ENCODE results near the gene CCDC54.

The CCDC54 gene

DNA sequence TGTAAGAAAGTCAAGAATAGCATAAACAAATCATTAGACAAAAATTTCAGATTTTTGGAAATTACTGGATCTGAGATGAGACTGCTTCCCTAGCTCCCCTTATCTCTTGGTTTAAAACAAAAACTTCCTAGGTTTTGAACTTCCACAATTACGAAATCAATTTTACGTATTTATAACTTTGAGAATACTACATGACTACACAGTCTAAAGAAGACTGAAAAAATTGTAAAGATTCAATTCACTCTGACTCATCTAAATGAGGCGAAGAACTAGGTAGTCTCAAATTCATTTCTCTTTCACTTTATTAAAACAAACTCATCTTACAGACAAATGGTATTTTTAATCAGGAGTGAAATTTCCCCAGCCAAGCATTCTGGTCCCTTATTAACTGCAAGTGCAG, 10.3 kb downstream of the CCDC54 start:
- no peak overlapping the region for H3K9ac ChIP-seq (ENCODE audit: low read depth, low read length)
- no peaks in the 10 kb centered on the region for H3K36me3 ChIP-seq (ENCODE audit: control insufficient read depth, insufficient read depth, low read length)
- peaks cover 32% of the 10 kb centered on the region for H3K4me1 ChIP-seq (ENCODE audit: control insufficient read depth, insufficient read depth, low read length)
- no peak overlapping the region for H3K27ac ChIP-seq (ENCODE audit: low read depth, low read length)
- H3K27me3 ChIP-seq (ENCODE audit: control insufficient read depth, insufficient read depth, low read length) = no peaks in the 10 kb centered on the region
- no peaks in the 10 kb centered on the region for H3K9me3 ChIP-seq (ENCODE audit: control insufficient read depth, insufficient read depth, low read length)
- no peak overlapping the region for H3K4me3 ChIP-seq (ENCODE audit: low read depth, low read length)

GRCh38 chr3:107392549-107393165, 15.4 kb downstream of the CCDC54 start:
- no peaks in the 10 kb centered on the region for H3K27me3 ChIP-seq (ENCODE audit: control insufficient read depth, insufficient read depth, low read length)
- H3K4me1 ChIP-seq (ENCODE audit: control insufficient read depth, insufficient read depth, low read length) = 0 out of 2 replicates have a peak, but pooled peaks cover 2% of the 10 kb centered on the region
- H3K4me3 ChIP-seq (ENCODE audit: low read depth, low read length) = no peak overlapping the region
- no peaks in the 10 kb centered on the region for H3K36me3 ChIP-seq (ENCODE audit: control insufficient read depth, insufficient read depth, low read length)
- no peaks in the 10 kb centered on the region for H3K9me3 ChIP-seq (ENCODE audit: control insufficient read depth, insufficient read depth, low read length)
- H3K9ac ChIP-seq (ENCODE audit: low read depth, low read length) = no peak overlapping the region
- no peak overlapping the region for H3K27ac ChIP-seq (ENCODE audit: low read depth, low read length)

GRCh38 chr3:107394502-107394901, 17.3 kb downstream of the CCDC54 start:
- 0 out of 2 replicates have a peak, but pooled peaks cover 2% of the 10 kb centered on the region for H3K4me1 ChIP-seq (ENCODE audit: control insufficient read depth, insufficient read depth, low read length)
- H3K27ac ChIP-seq (ENCODE audit: low read depth, low read length) = no peak overlapping the region
- no peaks in the 10 kb centered on the region for H3K9me3 ChIP-seq (ENCODE audit: control insufficient read depth, insufficient read depth, low read length)
- H3K27me3 ChIP-seq (ENCODE audit: control insufficient read depth, insufficient read depth, low read length) = no peaks in the 10 kb centered on the region
- no peaks in the 10 kb centered on the region for H3K36me3 ChIP-seq (ENCODE audit: control insufficient read depth, insufficient read depth, low read length)
- no peak overlapping the region for H3K9ac ChIP-seq (ENCODE audit: low read depth, low read length)
- H3K4me3 ChIP-seq (ENCODE audit: low read depth, low read length) = no peak overlapping the region

DNA sequence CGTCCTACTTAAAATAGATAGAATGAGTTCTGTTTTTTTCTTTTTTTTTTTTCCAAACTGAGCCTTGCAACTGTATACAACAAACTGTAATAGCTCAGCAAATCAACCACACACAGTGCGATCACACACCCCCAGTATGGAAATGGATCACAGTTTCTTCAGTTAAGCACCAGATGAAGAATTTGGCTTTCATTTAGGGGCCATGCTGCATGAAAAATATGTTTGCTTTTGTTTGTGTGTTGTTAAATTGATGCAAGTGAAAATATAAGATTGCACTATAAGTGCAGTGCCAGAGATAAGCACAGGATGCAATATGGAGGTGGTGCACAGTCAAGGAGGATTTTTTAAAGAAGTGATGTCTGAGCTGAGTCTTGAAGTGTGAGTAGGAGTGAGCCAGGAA, 17.8 kb downstream of the CCDC54 start:
- 0 out of 2 replicates have a peak, but pooled peaks cover 2% of the 10 kb centered on the region for H3K4me1 ChIP-seq (ENCODE audit: control insufficient read depth, insufficient read depth, low read length)
- H3K36me3 ChIP-seq (ENCODE audit: control insufficient read depth, insufficient read depth, low read length) = no peaks in the 10 kb centered on the region
- no peaks in the 10 kb centered on the region for H3K27me3 ChIP-seq (ENCODE audit: control insufficient read depth, insufficient read depth, low read length)
- H3K4me3 ChIP-seq (ENCODE audit: low read depth, low read length) = no peak overlapping the region
- H3K27ac ChIP-seq (ENCODE audit: low read depth, low read length) = no peak overlapping the region
- H3K9me3 ChIP-seq (ENCODE audit: control insufficient read depth, insufficient read depth, low read length) = no peaks in the 10 kb centered on the region
- H3K9ac ChIP-seq (ENCODE audit: low read depth, low read length) = no peak overlapping the region

GRCh38 chr3:107401301-107401700, 24.1 kb downstream of the CCDC54 start:
- Histone ChIP-seq H3K9ac (ENCODE audit: low read depth, low read length) (no peak overlapping the region), H3K9me3 (ENCODE audit: control insufficient read depth, insufficient read depth, low read length) (no peaks in the 10 kb centered on the region), H3K4me1 (ENCODE audit: control insufficient read depth, insufficient read depth, low read length) (no peaks in the 10 kb centered on the region), H3K27ac (ENCODE audit: low read depth, low read length) (no peak overlapping the region), H3K27me3 (ENCODE audit: control insufficient read depth, insufficient read depth, low read length) (no peaks in the 10 kb centered on the region), H3K36me3 (ENCODE audit: control insufficient read depth, insufficient read depth, low read length) (no peaks in the 10 kb centered on the region), H3K4me3 (ENCODE audit: low read depth, low read length) (no peak overlapping the region)

DNA sequence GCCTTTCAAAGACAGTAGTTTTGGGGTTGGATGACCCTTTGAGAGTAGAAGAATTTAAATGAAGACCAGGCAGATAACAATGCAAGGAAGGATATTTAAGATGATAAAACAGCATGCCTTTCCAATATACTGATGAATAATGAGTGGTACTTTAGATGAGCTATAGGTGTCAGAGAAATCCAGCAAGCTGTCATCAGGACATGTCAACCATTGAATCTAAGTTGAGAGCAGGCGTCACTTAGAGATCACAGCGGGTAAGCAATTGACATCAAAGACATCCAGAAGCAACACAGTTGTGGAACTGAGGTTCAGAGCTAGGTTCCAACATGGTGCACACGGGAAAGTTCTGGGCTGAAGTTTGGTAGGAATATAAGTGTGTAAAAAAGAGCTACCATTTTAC, 25.0 kb downstream of the CCDC54 start:
- Histone ChIP-seq H3K4me1 (ENCODE audit: control insufficient read depth, insufficient read depth, low read length) (no peaks in the 10 kb centered on the region), H3K9me3 (ENCODE audit: control insufficient read depth, insufficient read depth, low read length) (no peaks in the 10 kb centered on the region), H3K9ac (ENCODE audit: low read depth, low read length) (no peak overlapping the region), H3K27ac (ENCODE audit: low read depth, low read length) (no peak overlapping the region), H3K4me3 (ENCODE audit: low read depth, low read length) (no peak overlapping the region), H3K27me3 (ENCODE audit: control insufficient read depth, insufficient read depth, low read length) (no peaks in the 10 kb centered on the region), H3K36me3 (ENCODE audit: control insufficient read depth, insufficient read depth, low read length) (no peaks in the 10 kb centered on the region)

- Histone ChIP-seq H3K27ac (ENCODE audit: low read depth, low read length) (no peak overlapping the region), H3K4me3 (ENCODE audit: low read depth, low read length) (no peak overlapping the region), H3K9ac (ENCODE audit: low read depth, low read length) (no peak overlapping the region), H3K9me3 (ENCODE audit: control insufficient read depth, insufficient read depth, low read length) (no peaks in the 10 kb centered on the region), H3K27me3 (ENCODE audit: control insufficient read depth, insufficient read depth, low read length) (no peaks in the 10 kb centered on the region), H3K4me1 (ENCODE audit: control insufficient read depth, insufficient read depth, low read length) (no peaks in the 10 kb centered on the region), H3K36me3 (ENCODE audit: control insufficient read depth, insufficient read depth, low read length) (no peaks in the 10 kb centered on the region)
These were observed 27.7 kb downstream of the CCDC54 start for GRCh38 chr3:107404727-107405469.

DNA sequence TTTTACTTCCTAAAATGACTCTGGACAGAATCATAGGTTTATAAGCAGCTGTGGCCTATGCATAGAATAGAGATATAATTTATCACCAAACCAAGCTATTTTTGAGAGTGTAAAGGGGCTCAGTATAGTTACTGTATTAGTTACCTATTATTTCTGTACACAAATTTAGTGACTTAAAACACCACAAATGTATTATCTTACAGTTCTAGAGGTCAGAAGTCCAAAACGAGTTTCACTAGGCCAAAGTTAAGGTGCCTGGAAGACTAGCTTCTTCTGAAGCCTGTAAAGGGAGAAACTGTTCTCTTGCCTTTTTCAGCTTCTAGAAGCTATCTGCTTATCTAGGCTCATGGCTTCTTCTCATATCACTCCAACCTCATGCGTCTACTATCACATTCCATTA, 30.1 kb downstream of the CCDC54 start:
- Histone ChIP-seq H3K27me3 (ENCODE audit: control insufficient read depth, insufficient read depth, low read length) (no peaks in the 10 kb centered on the region), H3K27ac (ENCODE audit: low read depth, low read length) (no peak overlapping the region), H3K9ac (ENCODE audit: low read depth, low read length) (no peak overlapping the region), H3K36me3 (ENCODE audit: control insufficient read depth, insufficient read depth, low read length) (no peaks in the 10 kb centered on the region), H3K4me1 (ENCODE audit: control insufficient read depth, insufficient read depth, low read length) (no peaks in the 10 kb centered on the region), H3K4me3 (ENCODE audit: low read depth, low read length) (no peak overlapping the region), H3K9me3 (ENCODE audit: control insufficient read depth, insufficient read depth, low read length) (no peaks in the 10 kb centered on the region)

- no peak overlapping the region for H3K4me3 ChIP-seq (ENCODE audit: low read depth, low read length)
- H3K27me3 ChIP-seq (ENCODE audit: control insufficient read depth, insufficient read depth, low read length) = no peaks in the 10 kb centered on the region
- no peaks in the 10 kb centered on the region for H3K36me3 ChIP-seq (ENCODE audit: control insufficient read depth, insufficient read depth, low read length)
- H3K27ac ChIP-seq (ENCODE audit: low read depth, low read length) = no peak overlapping the region
- no peaks in the 10 kb centered on the region for H3K9me3 ChIP-seq (ENCODE audit: control insufficient read depth, insufficient read depth, low read length)
- H3K4me1 ChIP-seq (ENCODE audit: control insufficient read depth, insufficient read depth, low read length) = no peaks in the 10 kb centered on the region
- H3K9ac ChIP-seq (ENCODE audit: low read depth, low read length) = no peak overlapping the region
These were observed 31.3 kb downstream of the CCDC54 start for GRCh38 chr3:107408513-107408912.

- H3K9ac ChIP-seq (ENCODE audit: low read depth, low read length) = no peak overlapping the region
- no peak overlapping the region for H3K27ac ChIP-seq (ENCODE audit: low read depth, low read length)
- no peaks in the 10 kb centered on the region for H3K4me1 ChIP-seq (ENCODE audit: control insufficient read depth, insufficient read depth, low read length)
- no peaks in the 10 kb centered on the region for H3K36me3 ChIP-seq (ENCODE audit: control insufficient read depth, insufficient read depth, low read length)
- no peaks in the 10 kb centered on the region for H3K27me3 ChIP-seq (ENCODE audit: control insufficient read depth, insufficient read depth, low read length)
- H3K9me3 ChIP-seq (ENCODE audit: control insufficient read depth, insufficient read depth, low read length) = no peaks in the 10 kb centered on the region
- no peak overlapping the region for H3K4me3 ChIP-seq (ENCODE audit: low read depth, low read length)
These were observed 32.1 kb downstream of the CCDC54 start for GRCh38 chr3:107409365-107409764.

DNA sequence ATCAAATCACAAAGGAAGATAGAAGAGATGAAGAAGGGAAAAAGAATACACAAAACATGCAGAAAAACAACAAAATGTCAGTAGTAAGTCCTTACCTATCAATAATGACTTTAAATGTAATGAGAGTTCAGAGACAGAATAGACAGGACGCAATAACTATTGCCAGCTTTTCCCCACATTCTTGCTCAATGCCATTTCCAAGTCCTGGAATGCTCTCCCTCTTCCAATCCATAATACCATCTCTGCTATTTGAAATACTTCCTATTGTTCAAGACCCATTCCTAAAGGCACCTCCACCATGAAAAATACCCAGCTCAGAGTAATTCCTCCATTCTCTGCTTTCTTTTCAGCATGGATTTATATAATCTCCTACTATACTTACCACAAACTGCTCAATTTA, 33.4 kb downstream of the CCDC54 start:
- no peaks in the 10 kb centered on the region for H3K27me3 ChIP-seq (ENCODE audit: control insufficient read depth, insufficient read depth, low read length)
- H3K4me1 ChIP-seq (ENCODE audit: control insufficient read depth, insufficient read depth, low read length) = no peaks in the 10 kb centered on the region
- no peak overlapping the region for H3K9ac ChIP-seq (ENCODE audit: low read depth, low read length)
- no peaks in the 10 kb centered on the region for H3K9me3 ChIP-seq (ENCODE audit: control insufficient read depth, insufficient read depth, low read length)
- no peaks in the 10 kb centered on the region for H3K36me3 ChIP-seq (ENCODE audit: control insufficient read depth, insufficient read depth, low read length)
- no peak overlapping the region for H3K4me3 ChIP-seq (ENCODE audit: low read depth, low read length)
- no peak overlapping the region for H3K27ac ChIP-seq (ENCODE audit: low read depth, low read length)

All from HUES48 (cell line).